ENCODE measurements around the gene SLC24A1. TPM values are rescaled to one million over a fixed set of nuclear protein-coding genes. Genes with fewer than 3 reads are reported as not detected.

The SLC24A1 gene
- 3.7 TPM for total RNA-seq

GRCh38 chr15:65621638-65622037, at the start of gene SLC24A1:
Gene SLC24A1 (plus strand): TSS chr15:65621938. CDS start chr15:65624081, 2,143 bp downstream.
- H3K4me1 ChIP-seq (ENCODE audit: control insufficient read depth in 3 of 3, insufficient read depth in 3 of 3, low read length in 3 of 3), result no peaks in the 10 kb centered on the region
- H3K9me3 ChIP-seq (ENCODE audit: control insufficient read depth in 3 of 3, low read length in 3 of 3), result no peaks in the 10 kb centered on the region
- H3K9ac ChIP-seq (ENCODE audit: low read depth in 1 of 3, low read length in 3 of 3), result no peak within 1 kb of the TSS
- H3K27ac ChIP-seq (ENCODE audit: low read depth, low read length), result no peak within 1 kb of the TSS
- peaks cover 0 to 8% (median 7%) of the 10 kb centered on the region in 3 donors for H3K36me3 ChIP-seq (ENCODE audit: control insufficient read depth in 3 of 3, insufficient read depth in 3 of 3, low read length in 3 of 3)
- H3K4me3 ChIP-seq (ENCODE audit: low read length in 3 of 3), result no peak within 1 kb of the TSS
- no peaks in the 10 kb centered on the region for H3K27me3 ChIP-seq (ENCODE audit: control insufficient read depth in 3 of 3, insufficient read depth in 3 of 3, low read length in 3 of 3)

- Histone ChIP-seq H3K27ac (ENCODE audit: low read depth, low read length) (no peak overlapping the region), H3K9ac (ENCODE audit: low read depth in 1 of 3, low read length in 3 of 3) (no peak overlapping the region), H3K9me3 (ENCODE audit: control insufficient read depth in 3 of 3, low read length in 3 of 3) (no peaks in the 10 kb centered on the region), H3K4me1 (ENCODE audit: control insufficient read depth in 3 of 3, insufficient read depth in 3 of 3, low read length in 3 of 3) (no peaks in the 10 kb centered on the region), H3K27me3 (ENCODE audit: control insufficient read depth in 3 of 3, insufficient read depth in 3 of 3, low read length in 3 of 3) (no peaks in the 10 kb centered on the region), H3K36me3 (ENCODE audit: control insufficient read depth in 3 of 3, insufficient read depth in 3 of 3, low read length in 3 of 3) (peaks cover 7 to 38% (median 27%) of the 10 kb centered on the region in 3 donors), H3K4me3 (ENCODE audit: low read length in 3 of 3) (no peak overlapping the region)
Measured at GRCh38 chr15:65571971-65572370, 49.8 kb upstream of the SLC24A1 start.

GRCh38 chr15:65576664-65577063, 45.1 kb upstream of the SLC24A1 start:
- H3K27me3 ChIP-seq (ENCODE audit: control insufficient read depth in 3 of 3, insufficient read depth in 3 of 3, low read length in 3 of 3), result no peaks in the 10 kb centered on the region
- no peaks in the 10 kb centered on the region for H3K4me1 ChIP-seq (ENCODE audit: control insufficient read depth in 3 of 3, insufficient read depth in 3 of 3, low read length in 3 of 3)
- H3K4me3 ChIP-seq (ENCODE audit: low read length in 3 of 3), result no peak overlapping the region
- H3K9me3 ChIP-seq (ENCODE audit: control insufficient read depth in 3 of 3, low read length in 3 of 3), result no peaks in the 10 kb centered on the region
- peaks cover 21 to 61% (median 38%) of the 10 kb centered on the region in 3 donors for H3K36me3 ChIP-seq (ENCODE audit: control insufficient read depth in 3 of 3, insufficient read depth in 3 of 3, low read length in 3 of 3)
- H3K27ac ChIP-seq (ENCODE audit: low read depth, low read length), result no peak overlapping the region
- H3K9ac ChIP-seq (ENCODE audit: low read depth in 1 of 3, low read length in 3 of 3), result no peak overlapping the region

GRCh38 chr15:65577129-65577996, 44.4 kb upstream of the SLC24A1 start:
- peaks cover 21 to 58% (median 38%) of the 10 kb centered on the region in 3 donors for H3K36me3 ChIP-seq (ENCODE audit: control insufficient read depth in 3 of 3, insufficient read depth in 3 of 3, low read length in 3 of 3)
- peak overlapping the region in 1 of 3 donors; percentile 11 for H3K9ac ChIP-seq (ENCODE audit: low read depth in 1 of 3, low read length in 3 of 3)
- H3K27ac ChIP-seq (ENCODE audit: low read depth, low read length), result no peak overlapping the region

GRCh38 chr15:65578904-65579728, 42.6 kb upstream of the SLC24A1 start:
- Histone ChIP-seq H3K27ac (ENCODE audit: low read depth, low read length) (no peak overlapping the region), H3K9ac (ENCODE audit: low read depth in 1 of 3, low read length in 3 of 3) (no peak overlapping the region), H3K36me3 (ENCODE audit: control insufficient read depth in 3 of 3, insufficient read depth in 3 of 3, low read length in 3 of 3) (peaks cover 21 to 63% (median 51%) of the 10 kb centered on the region in 3 donors), H3K9me3 (ENCODE audit: control insufficient read depth in 3 of 3, low read length in 3 of 3) (no peaks in the 10 kb centered on the region), H3K27me3 (ENCODE audit: control insufficient read depth in 3 of 3, insufficient read depth in 3 of 3, low read length in 3 of 3) (no peaks in the 10 kb centered on the region), H3K4me1 (ENCODE audit: control insufficient read depth in 3 of 3, insufficient read depth in 3 of 3, low read length in 3 of 3) (no peaks in the 10 kb centered on the region), H3K4me3 (ENCODE audit: low read length in 3 of 3) (no peak overlapping the region)

More at GRCh38 chr15:65577129-65577996, 44.4 kb upstream of the SLC24A1 start:
- no peaks in the 10 kb centered on the region for H3K9me3 ChIP-seq (ENCODE audit: control insufficient read depth in 3 of 3, low read length in 3 of 3)
- no peak overlapping the region for H3K4me3 ChIP-seq (ENCODE audit: low read length in 3 of 3)
- no peaks in the 10 kb centered on the region for H3K4me1 ChIP-seq (ENCODE audit: control insufficient read depth in 3 of 3, insufficient read depth in 3 of 3, low read length in 3 of 3)
- H3K27me3 ChIP-seq (ENCODE audit: control insufficient read depth in 3 of 3, insufficient read depth in 3 of 3, low read length in 3 of 3), result no peaks in the 10 kb centered on the region

GRCh38 chr15:65579762-65580161, 42.0 kb upstream of the SLC24A1 start:
- Histone ChIP-seq H3K9me3 (ENCODE audit: control insufficient read depth in 3 of 3, low read length in 3 of 3) (no peaks in the 10 kb centered on the region), H3K36me3 (ENCODE audit: control insufficient read depth in 3 of 3, insufficient read depth in 3 of 3, low read length in 3 of 3) (peaks cover 20 to 65% (median 57%) of the 10 kb centered on the region in 3 donors), H3K27ac (ENCODE audit: low read depth, low read length) (no peak overlapping the region), H3K4me3 (ENCODE audit: low read length in 3 of 3) (no peak overlapping the region), H3K4me1 (ENCODE audit: control insufficient read depth in 3 of 3, insufficient read depth in 3 of 3, low read length in 3 of 3) (no peaks in the 10 kb centered on the region), H3K9ac (ENCODE audit: low read depth in 1 of 3, low read length in 3 of 3) (no peak overlapping the region), H3K27me3 (ENCODE audit: control insufficient read depth in 3 of 3, insufficient read depth in 3 of 3, low read length in 3 of 3) (no peaks in the 10 kb centered on the region)

- H3K4me3 ChIP-seq (ENCODE audit: low read length in 3 of 3), result no peak overlapping the region
- no peaks in the 10 kb centered on the region for H3K9me3 ChIP-seq (ENCODE audit: control insufficient read depth in 3 of 3, low read length in 3 of 3)
- no peak overlapping the region for H3K9ac ChIP-seq (ENCODE audit: low read depth in 1 of 3, low read length in 3 of 3)
- H3K4me1 ChIP-seq (ENCODE audit: control insufficient read depth in 3 of 3, insufficient read depth in 3 of 3, low read length in 3 of 3), result no peaks in the 10 kb centered on the region
- peaks cover 21 to 66% (median 57%) of the 10 kb centered on the region in 3 donors for H3K36me3 ChIP-seq (ENCODE audit: control insufficient read depth in 3 of 3, insufficient read depth in 3 of 3, low read length in 3 of 3)
- no peak overlapping the region for H3K27ac ChIP-seq (ENCODE audit: low read depth, low read length)
- no peaks in the 10 kb centered on the region for H3K27me3 ChIP-seq (ENCODE audit: control insufficient read depth in 3 of 3, insufficient read depth in 3 of 3, low read length in 3 of 3)
Measured at GRCh38 chr15:65580287-65580686, 41.5 kb upstream of the SLC24A1 start.

GRCh38 chr15:65583701-65584100, 38.0 kb upstream of the SLC24A1 start:
- H3K4me1 ChIP-seq (ENCODE audit: control insufficient read depth in 3 of 3, insufficient read depth in 3 of 3, low read length in 3 of 3), result no peaks in the 10 kb centered on the region
- H3K27ac ChIP-seq (ENCODE audit: low read depth, low read length), result no peak overlapping the region
- no peaks in the 10 kb centered on the region for H3K27me3 ChIP-seq (ENCODE audit: control insufficient read depth in 3 of 3, insufficient read depth in 3 of 3, low read length in 3 of 3)

GRCh38 chr15:65584241-65584640, 37.5 kb upstream of the SLC24A1 start:
- H3K4me3 ChIP-seq (ENCODE audit: low read length in 3 of 3), result no peak overlapping the region
- H3K27me3 ChIP-seq (ENCODE audit: control insufficient read depth in 3 of 3, insufficient read depth in 3 of 3, low read length in 3 of 3), result no peaks in the 10 kb centered on the region
- no peaks in the 10 kb centered on the region for H3K4me1 ChIP-seq (ENCODE audit: control insufficient read depth in 3 of 3, insufficient read depth in 3 of 3, low read length in 3 of 3)
- H3K9ac ChIP-seq (ENCODE audit: low read depth in 1 of 3, low read length in 3 of 3), result no peak overlapping the region
- H3K9me3 ChIP-seq (ENCODE audit: control insufficient read depth in 3 of 3, low read length in 3 of 3), result no peaks in the 10 kb centered on the region
- peaks cover 16 to 60% (median 54%) of the 10 kb centered on the region in 3 donors for H3K36me3 ChIP-seq (ENCODE audit: control insufficient read depth in 3 of 3, insufficient read depth in 3 of 3, low read length in 3 of 3)
- no peak overlapping the region for H3K27ac ChIP-seq (ENCODE audit: low read depth, low read length)

More at GRCh38 chr15:65583701-65584100, 38.0 kb upstream of the SLC24A1 start:
- Histone ChIP-seq H3K9me3 (ENCODE audit: control insufficient read depth in 3 of 3, low read length in 3 of 3) (no peaks in the 10 kb centered on the region), H3K9ac (ENCODE audit: low read depth in 1 of 3, low read length in 3 of 3) (no peak overlapping the region), H3K36me3 (ENCODE audit: control insufficient read depth in 3 of 3, insufficient read depth in 3 of 3, low read length in 3 of 3) (peaks cover 18 to 60% (median 57%) of the 10 kb centered on the region in 3 donors), H3K4me3 (ENCODE audit: low read length in 3 of 3) (no peak overlapping the region)

Data from skeletal muscle tissue (tissue), 4 donors.